Fibroblast of lung (primary cell): ENCODE measurements around the gene ESRP2.

Experiments used
- CTCF ChIP-seq, 2 donors: IDR thresholded peaks in 1 of 2; conservative IDR thresholded peaks in 1 of 2; 1 replicate in 1 of 2; 2 replicates in 1 of 2; pipeline ENCODE4 v1.5.1; 2011 to 2012; ENCODE audit warnings: low read length in 2 of 2, control low read depth in 1 of 2, inconsistent platforms in 1 of 2, low read depth in 1 of 2, mild to moderate bottlenecking in 1 of 2
- EZH2 ChIP-seq: IDR thresholded peaks from 2 replicates; pipeline ENCODE4 v1.5.1; 2012; ENCODE audit warnings: low read length, control low read depth, mild to moderate bottlenecking; ENCODE audit errors: missing control alignments

GRCh38 chr16:68179855-68180254 is 56.1 kb downstream of the ESRP2 start:
- TF ChIP-seq CTCF (conservative IDR thresholded peaks at IDR 0.05 in 1 of 2, IDR thresholded peaks at IDR 0.05 in 1 of 2; ENCODE audit: low read depth in 1 of 2, low read length in 2 of 2), result no peak
- no peak for TF ChIP-seq EZH2
